A549 treated with RU486 at 1 μM for 4 hours (cell line): ENCODE results near the gene GPX2. TPM values are rescaled to one million over a fixed set of nuclear protein-coding genes. Genes with fewer than 3 reads are reported as not detected.

ENCODE experiments used
- total RNA-seq: library from RNA; stranded (reverse); fragments of 200-300 nt; extraction: Qiagen RNA extraction; gene quantifications from 5 replicates; pipeline ENCODE4 v1.2.3, GENCODE V29; 2022; ENCODE audit warnings: low read depth

The GPX2 gene
- total RNA-seq = 175 to 318 TPM (median 203 TPM) in 5 replicates

GRCh38 chr14:64942531-64943111 lies at the start of gene GPX2:
Gene GPX2 (minus strand): TSS chr14:64942745. CDS start chr14:64942726, 19 bp downstream.

DNA sequence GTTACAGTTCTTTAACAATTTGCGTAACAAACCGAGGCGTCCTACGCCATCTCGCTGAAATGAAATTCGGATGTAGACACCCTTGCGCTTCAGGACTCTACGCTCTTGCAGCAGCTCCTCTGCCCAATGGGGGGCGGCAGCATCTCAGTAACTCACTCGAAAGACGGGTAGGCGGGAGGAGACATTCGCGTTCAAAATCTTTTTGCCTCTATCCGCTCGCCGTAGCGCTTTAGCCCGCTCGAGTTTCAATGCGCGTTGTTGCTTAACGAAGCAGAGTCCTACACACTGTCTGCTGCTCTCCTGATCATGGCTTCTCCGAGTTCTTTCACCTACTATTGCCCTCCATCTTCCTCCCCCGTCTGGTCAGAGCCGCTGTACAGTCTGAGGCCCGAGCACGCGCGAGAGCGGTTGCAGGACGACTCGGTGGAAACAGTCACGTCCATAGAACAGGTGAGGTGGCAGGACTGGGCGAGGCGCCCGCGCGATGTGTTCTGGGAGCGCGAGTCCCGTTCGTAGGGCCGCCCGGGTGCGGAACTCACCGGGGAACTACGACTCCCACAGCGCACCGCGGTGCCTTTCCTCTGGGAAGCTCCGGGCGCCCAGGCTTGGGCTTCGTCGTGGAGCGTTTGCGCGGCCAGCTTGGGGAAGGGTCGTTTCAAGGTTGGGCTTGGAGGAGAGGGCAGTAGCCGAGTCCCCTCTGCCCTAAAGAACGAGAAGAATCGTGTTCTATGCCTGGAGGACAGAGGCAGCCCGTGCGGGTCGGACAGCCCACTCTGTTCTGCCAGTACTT lies 44.3 kb upstream of the GPX2 start, which contains the start of gene FNTB:
FNTB (plus strand) TSS at position 248 of the 790 bp plus-strand sequence; CDS start at position 307, 59 bp downstream.

GRCh38 chr14:64971943-64972791 lies 29.6 kb upstream of the GPX2 start, which contains the start of gene RAB15:
Gene RAB15 (minus strand): TSS chr14:64972336. CDS start chr14:64972076, 260 bp downstream.

GRCh38 chr14:64914237-64915028 lies 28.1 kb downstream of the GPX2 start, which contains the start of gene CHURC1:
Gene CHURC1 (plus strand): TSS chr14:64914455. CDS start chr14:64914496, 41 bp downstream.

Other genes starting within 250 kb of the GPX2 start
- gene PLEKHG3, start 238.3 kb downstream of the GPX2 start, total RNA-seq = 32.0 to 46.9 TPM (median 42.2 TPM) in 5 replicates
- 0.65 to 1.1 TPM (median 0.96 TPM) in 5 replicates for gene SPTB, start 62.8 kb downstream of the GPX2 start, total RNA-seq
- gene CHURC1, start 28.3 kb downstream of the GPX2 start, total RNA-seq = 75.8 to 141 TPM (median 89.0 TPM) in 5 replicates
- gene RAB15, start 29.6 kb upstream of the GPX2 start, total RNA-seq = 16.6 to 18.7 TPM (median 17.7 TPM) in 5 replicates
- 22.0 to 28.0 TPM (median 22.4 TPM) in 5 replicates for gene FNTB, start 44.1 kb upstream of the GPX2 start, total RNA-seq
- 54.8 to 71.6 TPM (median 62.3 TPM) in 5 replicates for gene MAX, start 159.8 kb upstream of the GPX2 start, total RNA-seq